ENCODE results near the gene PHIP. TPM values are rescaled to one million over a fixed set of nuclear protein-coding genes. Genes with fewer than 3 reads are reported as not detected.

Gene PHIP
- total and polyA plus RNA-seq, 2 of the 8 experiments (the other 6 are each of a cell fraction or from before 2014, with no cell fraction given) = 7.3 to 56.2 TPM

DNA sequence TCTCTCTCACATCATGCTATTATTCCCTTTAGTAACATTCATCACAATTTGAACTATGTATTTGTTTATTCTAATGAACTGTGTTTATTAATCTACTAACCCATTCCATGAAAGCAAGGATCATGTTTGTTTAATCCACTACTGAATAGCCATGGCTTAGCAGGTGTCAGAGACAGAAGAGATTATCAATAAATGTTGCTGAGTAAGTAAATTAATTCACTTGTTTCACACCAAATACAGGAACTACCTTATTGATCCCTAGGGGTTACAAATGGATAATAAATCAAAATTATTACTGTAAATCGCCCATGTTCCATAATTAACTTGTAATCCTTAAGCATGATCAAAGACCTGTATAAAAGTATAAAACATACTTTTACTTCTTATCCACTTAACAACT is 76.6 kb downstream of the PHIP start (continued):
- TF ChIP-seq SIX5 (IDR thresholded peaks at IDR 0.05; ENCODE audit: low read depth, low read length) (no peak), HDAC6 (IDR thresholded peaks at IDR 0.05; ENCODE audit: low read depth, low read length) (no peak)

Data from H1 (cell line).